Activated CD8-positive, alpha-beta T cell treated with anti-CD3 and anti-CD28 coated beads for 36 hours (primary cell): Measurements from ENCODE around the gene NRG3. TPM values are rescaled to one million over a fixed set of nuclear protein-coding genes. Genes with fewer than 3 reads are reported as not detected.

ENCODE experiments used
- ATAC-seq: fragments of 200-7000 bp; cut with Tn5 transposase; one replicate; pipeline ENCODE4 v1.10.0; 2021; ENCODE audit warnings: mild to moderate bottlenecking, moderate library complexity
- CTCF ChIA-PET: fragments of 350-600 bp; sonication (Branson Sonifier 250); formaldehyde crosslinking; loops from one replicate; lab custom pipeline; 2021; ENCODE audit warnings: antibody characterized with exemption; lab: Charles Lee
- POLR2A ChIA-PET: fragments of 350-600 bp; sonication (Branson Sonifier 250); formaldehyde crosslinking; loops from one replicate; lab custom pipeline; 2021; ENCODE audit warnings: antibody characterized with exemption; lab: Charles Lee
- DNase-seq: peaks from one replicate; pipeline ENCODE4 v3.0.0-alpha.2; 2020
- H3K27ac Mint-ChIP-seq: one replicate; pipeline ENCODE4 v1.8.0; 2021; ENCODE audit warnings: mild to moderate bottlenecking, mixed read lengths
- H3K27me3 Mint-ChIP-seq: one replicate; pipeline ENCODE4 v1.8.0; 2021; ENCODE audit warnings: mixed read lengths
- H3K36me3 Mint-ChIP-seq: one replicate; pipeline ENCODE4 v1.8.0; 2021; ENCODE audit warnings: low read depth, mixed read lengths
- H3K4me1 Mint-ChIP-seq: one replicate; pipeline ENCODE4 v1.8.0; 2021; ENCODE audit warnings: low read depth, mixed read lengths
- H3K4me3 Mint-ChIP-seq: one replicate; pipeline ENCODE4 v1.8.0; 2021; ENCODE audit warnings: mild to moderate bottlenecking, moderate library complexity, mixed read lengths
- H3K9me3 Mint-ChIP-seq: one replicate; pipeline ENCODE4 v1.8.0; 2021; ENCODE audit warnings: mixed read lengths
- intact Hi-C: fragments of 100-400 bp; cut with micrococcal nuclease; formaldehyde crosslinking; loops from one replicate; pipeline ENCODE4 v1.10.0; 2022
- total RNA-seq, 2 experiments: library from RNA; stranded (reverse); gene quantifications; one replicate each; pipeline ENCODE4 v1.2.3, GENCODE V29; 2021
- TF ChIP-seq, protein P1 (sequence below): fragments of 200-600 bp; IDR thresholded peaks from one replicate; pipeline ENCODE4 v1.8.0; 2022; ENCODE audit warnings: antibody characterized with exemption, mild to moderate bottlenecking

Gene NRG3
- total RNA-seq, 2 experiments from 2014 or later, result not detected

DNA sequence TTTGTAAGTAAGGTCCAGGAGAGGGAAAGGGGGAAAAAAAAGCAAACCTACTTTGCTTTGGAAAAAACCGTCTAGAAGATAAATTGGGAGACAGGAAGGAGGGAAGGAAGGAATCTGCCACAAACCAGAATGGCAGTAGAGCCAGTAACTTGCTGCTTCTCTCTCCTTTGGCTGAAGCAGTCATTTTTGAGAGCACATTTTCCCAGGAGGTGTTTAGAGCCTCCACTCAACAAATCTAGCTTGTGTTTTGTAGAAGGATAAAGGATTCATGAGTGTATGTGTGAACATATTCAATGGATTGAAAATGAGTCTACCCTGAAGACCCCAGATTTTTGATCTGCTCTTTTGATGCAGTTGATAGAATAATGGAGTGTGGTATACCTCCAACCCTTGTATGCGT lies 2.6 kb downstream of the NRG3 start:
- Mint-ChIP-seq H3K4me3 (no peak overlapping the region), H3K9me3 (no peaks in the 10 kb centered on the region), H3K4me1 (peaks cover 9% of the 10 kb centered on the region), H3K27ac (no peak overlapping the region), H3K27me3 (peaks cover 44% of the 10 kb centered on the region), H3K36me3 (peaks cover 1% of the 10 kb centered on the region)
- intact Hi-C loops, result no loop called here
- ATAC-seq (no peak), DNase-seq (no peak)
- ChIA-PET POLR2A (interaction anchor here (0.6 kb wide), 1 partner anchor 1458 kb away, joined by 3 read pairs; no protein-coding TSS in a partner anchor), CTCF (no interaction called here)
- TF ChIP-seq, protein P1, sequence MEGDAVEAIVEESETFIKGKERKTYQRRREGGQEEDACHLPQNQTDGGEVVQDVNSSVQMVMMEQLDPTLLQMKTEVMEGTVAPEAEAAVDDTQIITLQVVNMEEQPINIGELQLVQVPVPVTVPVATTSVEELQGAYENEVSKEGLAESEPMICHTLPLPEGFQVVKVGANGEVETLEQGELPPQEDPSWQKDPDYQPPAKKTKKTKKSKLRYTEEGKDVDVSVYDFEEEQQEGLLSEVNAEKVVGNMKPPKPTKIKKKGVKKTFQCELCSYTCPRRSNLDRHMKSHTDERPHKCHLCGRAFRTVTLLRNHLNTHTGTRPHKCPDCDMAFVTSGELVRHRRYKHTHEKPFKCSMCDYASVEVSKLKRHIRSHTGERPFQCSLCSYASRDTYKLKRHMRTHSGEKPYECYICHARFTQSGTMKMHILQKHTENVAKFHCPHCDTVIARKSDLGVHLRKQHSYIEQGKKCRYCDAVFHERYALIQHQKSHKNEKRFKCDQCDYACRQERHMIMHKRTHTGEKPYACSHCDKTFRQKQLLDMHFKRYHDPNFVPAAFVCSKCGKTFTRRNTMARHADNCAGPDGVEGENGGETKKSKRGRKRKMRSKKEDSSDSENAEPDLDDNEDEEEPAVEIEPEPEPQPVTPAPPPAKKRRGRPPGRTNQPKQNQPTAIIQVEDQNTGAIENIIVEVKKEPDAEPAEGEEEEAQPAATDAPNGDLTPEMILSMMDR, result no peak

DNA sequence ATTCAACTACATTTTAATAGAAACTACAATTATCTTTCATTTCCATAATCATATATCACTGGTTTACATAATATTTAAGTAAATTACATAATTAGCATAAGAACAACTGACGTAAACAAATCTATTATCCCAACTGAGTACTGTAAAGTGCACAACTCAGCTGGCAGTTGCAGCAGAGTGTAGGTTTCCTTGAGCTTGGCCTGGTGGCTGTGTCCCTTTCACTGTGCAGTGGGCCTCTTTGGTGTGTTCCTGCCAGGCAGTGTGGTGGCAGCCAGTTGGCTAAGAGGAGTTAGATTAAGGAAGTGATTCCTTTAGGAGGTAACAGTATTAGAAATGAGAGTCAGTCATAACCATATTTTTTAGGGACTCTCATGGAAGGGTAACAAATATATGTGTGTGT lies 7.0 kb downstream of the NRG3 start:
- DNase-seq (no peak), ATAC-seq (no peak)
- no peaks in the 10 kb centered on the region for H3K9me3 Mint-ChIP-seq
- TF ChIP-seq, protein P1, result no peak
- no peak overlapping the region for H3K4me3 Mint-ChIP-seq
- intact Hi-C loops, result no loop called here
- CTCF ChIA-PET, result no interaction called here
- POLR2A ChIA-PET, result no interaction called here
- H3K27ac Mint-ChIP-seq, result no peak overlapping the region
- no peaks in the 10 kb centered on the region for H3K4me1 Mint-ChIP-seq
- H3K27me3 Mint-ChIP-seq, result peaks cover 16% of the 10 kb centered on the region
- no peaks in the 10 kb centered on the region for H3K36me3 Mint-ChIP-seq

DNA sequence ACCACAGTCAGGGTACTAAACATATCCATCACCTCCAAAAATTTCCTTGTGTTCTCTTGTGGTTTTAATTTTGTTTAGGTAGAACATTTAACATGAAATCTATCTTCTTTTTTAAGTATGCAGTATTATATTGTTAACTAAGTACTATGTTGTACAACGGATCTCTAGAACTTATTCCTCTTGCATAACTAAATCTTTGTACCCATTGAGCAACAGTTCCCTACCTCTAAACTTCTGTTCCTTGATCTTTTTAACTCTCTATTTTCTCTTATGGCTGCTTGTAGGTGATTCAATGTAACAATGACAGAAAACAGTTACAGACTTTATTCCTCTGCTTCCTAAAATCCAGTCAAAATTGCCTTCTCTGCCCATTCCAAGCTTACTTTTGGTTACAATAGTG lies 9.9 kb downstream of the NRG3 start:
- Mint-ChIP-seq H3K36me3 (no peaks in the 10 kb centered on the region), H3K4me3 (no peak overlapping the region), H3K9me3 (no peaks in the 10 kb centered on the region), H3K27ac (no peak overlapping the region), H3K4me1 (no peaks in the 10 kb centered on the region), H3K27me3 (peaks cover 2% of the 10 kb centered on the region)
- no peak for ATAC-seq
- TF ChIP-seq, protein P1, result no peak
- ChIA-PET POLR2A (no interaction called here), CTCF (no interaction called here)
- intact Hi-C loops, result no loop called here
- DNase-seq, result no peak

DNA sequence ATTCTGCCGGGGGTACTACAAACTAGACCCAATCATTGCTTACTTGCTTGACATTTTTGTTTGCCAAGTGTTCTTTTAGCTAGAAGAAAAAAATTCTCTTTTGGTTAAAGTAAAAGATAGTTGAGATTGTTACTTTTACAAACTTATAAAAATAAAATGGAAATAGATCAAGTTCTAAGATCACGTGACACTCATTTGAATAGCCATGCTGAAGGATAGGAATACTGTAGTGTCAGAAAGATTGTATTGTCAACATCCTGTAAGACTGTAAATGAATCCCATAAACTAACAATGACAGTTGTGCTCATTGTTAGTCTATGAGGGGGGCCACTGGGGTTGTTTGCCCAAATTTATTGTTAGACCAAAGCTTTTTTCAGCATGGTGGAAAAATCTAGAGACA lies 10.5 kb downstream of the NRG3 start:
- intact Hi-C loops, result no loop called here
- Mint-ChIP-seq H3K4me3 (no peak overlapping the region), H3K27ac (no peak overlapping the region), H3K36me3 (no peaks in the 10 kb centered on the region), H3K9me3 (no peaks in the 10 kb centered on the region), H3K4me1 (no peaks in the 10 kb centered on the region), H3K27me3 (peaks cover 2% of the 10 kb centered on the region)
- DNase-seq, result no peak
- TF ChIP-seq, protein P1, result no peak
- POLR2A ChIA-PET, result no interaction called here
- no peak for ATAC-seq
- CTCF ChIA-PET, result no interaction called here

DNA sequence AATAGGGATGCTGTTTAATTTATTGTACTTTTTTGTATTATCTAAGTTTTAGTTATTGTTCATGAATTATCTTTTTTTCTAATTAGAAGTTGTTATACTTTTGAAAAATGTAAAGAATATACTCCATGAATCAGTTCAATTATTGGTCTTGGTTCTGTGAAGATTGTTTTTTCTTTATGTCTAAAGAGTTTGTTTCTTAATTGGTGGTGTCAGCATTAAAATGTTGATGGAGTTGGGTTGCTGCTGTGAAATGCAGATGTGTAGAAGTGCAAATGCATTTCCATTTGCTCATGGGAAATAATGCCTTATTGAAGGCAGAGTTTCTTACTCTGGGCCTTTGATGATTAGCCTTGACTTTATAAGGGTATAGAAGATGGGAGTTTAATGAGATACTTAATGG lies 11.9 kb downstream of the NRG3 start:
- DNase-seq, result no peak
- intact Hi-C loops, result no loop called here
- Mint-ChIP-seq H3K27ac (no peak overlapping the region), H3K27me3 (no peaks in the 10 kb centered on the region), H3K36me3 (no peaks in the 10 kb centered on the region), H3K4me1 (no peaks in the 10 kb centered on the region), H3K4me3 (no peak overlapping the region), H3K9me3 (no peaks in the 10 kb centered on the region)
- TF ChIP-seq, protein P1, result no peak
- ChIA-PET POLR2A (no interaction called here), CTCF (no interaction called here)
- ATAC-seq, result no peak
